T-helper 17 cell (primary cell): ENCODE data around the gene LPAR1. TPM values are rescaled to one million over a fixed set of nuclear protein-coding genes. Genes with fewer than 3 reads are reported as not detected.

Experiments used
- ATAC-seq: fragments of 150-1000 bp; cut with Tn5 transposase; 2 replicates; pipeline ENCODE4 v1.10.0; 2021; ENCODE audit warnings: mild to moderate bottlenecking, moderate library complexity
- DNase-seq, 3 donors: peaks; one replicate each; pipeline versions ENCODE4 v3.0.0 to v3.0.0-alpha.2; 2020 to 2021
- H3K9me3 ChIP-seq: one replicate; pipeline ENCODE4 v1.7.0; 2013; ENCODE audit warnings: low read length, mild to moderate bottlenecking; ENCODE audit not compliant: control insufficient read depth, poor library complexity, severe bottlenecking
- H3K27ac Mint-ChIP-seq: one replicate; pipeline ENCODE4 v1.8.0; 2022; ENCODE audit warnings: mild to moderate bottlenecking, moderate library complexity, mixed read lengths
- H3K27me3 Mint-ChIP-seq: one replicate; pipeline ENCODE4 v1.8.0; 2022; ENCODE audit warnings: mixed read lengths
- H3K36me3 Mint-ChIP-seq: one replicate; pipeline ENCODE4 v1.8.0; 2022; ENCODE audit warnings: low read depth, mixed read lengths
- H3K4me1 Mint-ChIP-seq: one replicate; pipeline ENCODE4 v1.8.0; 2022; ENCODE audit warnings: mild to moderate bottlenecking, mixed read lengths
- H3K4me3 Mint-ChIP-seq: one replicate; pipeline ENCODE4 v1.8.0; 2022; ENCODE audit warnings: mild to moderate bottlenecking, moderate library complexity, mixed read lengths
- total RNA-seq, 4 donors: library from RNA in 2 of 4; stranded (reverse) in 2 of 4; gene quantifications; one replicate each; pipeline ENCODE4 v1.2.3 and lab custom pipeline; 2022 to 2026

LPAR1 gene
- total RNA-seq, 2 donors from 2014 or later: not detected

DNA sequence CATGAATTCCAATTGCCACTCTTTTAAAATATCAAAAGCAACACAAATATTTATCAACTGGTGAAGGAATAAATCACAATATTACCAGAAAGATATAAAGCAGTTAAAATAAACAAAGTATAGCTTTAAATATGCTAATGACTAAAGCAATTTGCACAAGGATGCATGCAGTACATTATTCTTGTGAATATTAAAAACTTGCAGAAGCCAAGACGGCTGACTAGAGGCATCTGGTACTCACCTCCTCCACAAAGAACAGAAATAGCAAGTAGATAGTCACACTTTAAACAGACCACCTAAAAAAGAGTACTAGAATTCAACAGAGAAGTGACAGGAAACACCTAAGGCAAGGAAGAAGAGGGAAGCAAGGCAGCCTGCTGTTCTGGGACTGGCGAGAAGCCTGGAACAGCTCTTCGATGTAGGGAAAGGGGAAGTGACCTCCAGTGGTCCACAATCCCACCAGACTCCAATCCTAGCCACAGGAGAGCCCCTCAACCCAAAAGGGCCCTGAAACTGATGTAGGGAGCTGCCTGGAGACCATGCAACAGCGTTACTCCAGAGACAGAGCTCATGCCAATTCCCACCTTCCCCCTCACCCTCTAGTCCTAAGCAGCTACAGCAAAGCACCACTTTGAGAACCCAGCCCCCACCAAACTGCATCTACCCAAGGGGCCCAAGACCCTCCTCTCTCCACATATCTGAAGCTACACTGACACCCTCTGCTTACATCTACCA lies 86.3 kb downstream of the LPAR1 start:
- H3K4me1 Mint-ChIP-seq: no peaks in the 10 kb centered on the region
- no peak overlapping the region for H3K27ac Mint-ChIP-seq
- H3K4me3 Mint-ChIP-seq: no peak overlapping the region
- no peaks in the 10 kb centered on the region for H3K27me3 Mint-ChIP-seq
- DNase-seq (no peak), ATAC-seq (no peak)
- no peaks in the 10 kb centered on the region for H3K9me3 ChIP-seq
- H3K36me3 Mint-ChIP-seq: no peaks in the 10 kb centered on the region

DNA sequence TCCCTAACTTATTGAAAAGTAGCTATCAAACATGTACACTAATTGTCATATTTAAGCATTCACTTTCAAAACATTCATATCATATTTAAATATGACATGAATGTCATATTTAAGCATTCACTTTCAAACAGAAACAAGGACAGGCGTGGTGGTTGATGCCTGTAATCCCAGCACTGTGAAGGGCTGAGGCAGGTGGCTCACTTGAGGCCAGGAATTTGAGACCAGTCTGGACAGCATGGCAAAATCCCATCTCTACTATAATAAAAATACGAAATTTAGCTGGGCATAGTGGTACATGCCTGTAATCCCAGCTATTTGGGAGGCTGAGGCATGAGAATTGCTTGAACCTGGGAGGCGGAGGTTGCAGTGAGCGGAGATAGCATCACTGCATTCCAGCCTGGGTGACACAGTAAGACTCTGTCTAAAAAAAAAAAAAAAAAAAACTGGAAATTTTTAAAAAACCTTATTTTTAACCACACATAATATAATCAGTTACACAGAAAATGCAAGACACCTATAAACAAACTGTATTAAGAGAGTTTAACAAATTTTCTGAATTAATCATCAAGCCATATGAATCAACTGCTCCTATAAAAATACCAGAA lies 88.1 kb downstream of the LPAR1 start:
- no peaks in the 10 kb centered on the region for H3K27me3 Mint-ChIP-seq
- DNase-seq: no peak
- no peaks in the 10 kb centered on the region for H3K4me1 Mint-ChIP-seq
- no peak for ATAC-seq
- no peak overlapping the region for H3K27ac Mint-ChIP-seq
- H3K36me3 Mint-ChIP-seq: no peaks in the 10 kb centered on the region
- no peaks in the 10 kb centered on the region for H3K9me3 ChIP-seq
- no peak overlapping the region for H3K4me3 Mint-ChIP-seq

GRCh38 chr9:110949081-110949480 lies 89.2 kb downstream of the LPAR1 start:
- no peak overlapping the region for H3K4me3 Mint-ChIP-seq
- H3K4me1 Mint-ChIP-seq: no peaks in the 10 kb centered on the region
- DNase-seq: no peak
- no peak overlapping the region for H3K27ac Mint-ChIP-seq
- no peak for ATAC-seq
- no peaks in the 10 kb centered on the region for H3K27me3 Mint-ChIP-seq
- H3K36me3 Mint-ChIP-seq: no peaks in the 10 kb centered on the region
- no peaks in the 10 kb centered on the region for H3K9me3 ChIP-seq

GRCh38 chr9:110947491-110948044 lies 90.7 kb downstream of the LPAR1 start:
- H3K27me3 Mint-ChIP-seq: no peaks in the 10 kb centered on the region
- no peak for DNase-seq
- no peak overlapping the region for H3K27ac Mint-ChIP-seq
- no peak for ATAC-seq
- H3K4me1 Mint-ChIP-seq: no peaks in the 10 kb centered on the region
- no peaks in the 10 kb centered on the region for H3K9me3 ChIP-seq
- no peak overlapping the region for H3K4me3 Mint-ChIP-seq
- no peaks in the 10 kb centered on the region for H3K36me3 Mint-ChIP-seq

DNA sequence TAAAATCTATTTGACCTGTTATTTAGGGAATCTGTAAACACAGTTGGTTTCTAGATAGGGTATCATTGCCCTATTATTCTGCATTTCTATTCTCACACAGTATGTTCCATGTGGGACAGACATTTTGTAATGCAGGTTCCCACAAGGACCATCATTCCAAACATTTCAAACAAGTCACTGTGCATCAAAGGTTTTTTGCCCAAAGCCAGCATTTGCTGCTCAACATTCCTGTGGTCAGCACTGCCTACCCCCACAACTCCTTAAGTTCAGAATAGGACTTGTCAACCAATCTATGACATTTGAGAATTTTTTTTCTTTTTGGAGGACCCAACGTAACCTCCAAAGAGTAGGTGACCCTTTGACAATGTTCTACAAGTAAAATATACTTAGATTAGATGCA lies 95.7 kb downstream of the LPAR1 start:
- no peaks in the 10 kb centered on the region for H3K27me3 Mint-ChIP-seq
- no peak for ATAC-seq

DNA sequence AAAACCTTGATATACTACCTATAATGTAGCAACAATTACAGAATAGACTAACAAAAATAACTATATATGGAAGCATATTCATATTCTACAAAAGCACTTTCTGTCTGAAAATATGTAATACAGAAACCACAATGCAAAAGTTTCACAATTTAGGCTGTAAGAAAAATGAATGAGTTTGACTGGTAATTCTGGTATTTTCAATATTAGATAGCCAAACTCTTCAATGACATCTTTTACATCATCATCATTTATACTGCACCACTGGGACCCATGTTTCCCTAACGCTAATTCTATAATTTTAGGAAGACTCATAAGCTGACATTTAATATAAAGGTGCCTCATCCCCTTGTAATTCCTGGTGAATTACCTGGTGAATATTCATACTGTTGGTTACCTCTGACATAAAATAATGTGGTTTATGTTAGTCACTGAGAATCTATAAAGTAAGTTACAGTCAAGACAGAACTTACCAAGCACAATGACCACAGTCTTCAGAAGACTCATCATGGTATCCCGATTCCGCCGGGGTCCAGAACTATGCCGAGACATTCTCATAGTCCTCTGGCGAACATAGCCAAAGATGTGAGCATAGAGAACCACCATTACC lies 97.2 kb downstream of the LPAR1 start:
- Mint-ChIP-seq H3K27me3 (no peaks in the 10 kb centered on the region), H3K4me3 (no peak overlapping the region), H3K4me1 (no peaks in the 10 kb centered on the region), H3K27ac (no peak overlapping the region), H3K36me3 (no peaks in the 10 kb centered on the region)
- no peak for ATAC-seq
- DNase-seq: no peak
- no peaks in the 10 kb centered on the region for H3K9me3 ChIP-seq

More for the DNA sequence above, 95.7 kb downstream of the LPAR1 start:
- DNase-seq: no peak
- Mint-ChIP-seq H3K4me3 (no peak overlapping the region), H3K36me3 (no peaks in the 10 kb centered on the region), H3K27ac (no peak overlapping the region), H3K4me1 (no peaks in the 10 kb centered on the region)
- no peaks in the 10 kb centered on the region for H3K9me3 ChIP-seq

- DNase-seq (no peak), ATAC-seq (no peak)
- H3K36me3 Mint-ChIP-seq: no peaks in the 10 kb centered on the region
- no peaks in the 10 kb centered on the region for H3K4me1 Mint-ChIP-seq
- no peaks in the 10 kb centered on the region for H3K9me3 ChIP-seq
- H3K27ac Mint-ChIP-seq: no peak overlapping the region
- no peaks in the 10 kb centered on the region for H3K27me3 Mint-ChIP-seq
- H3K4me3 Mint-ChIP-seq: no peak overlapping the region
Measured at GRCh38 chr9:110939573-110939972, 98.7 kb downstream of the LPAR1 start.

DNA sequence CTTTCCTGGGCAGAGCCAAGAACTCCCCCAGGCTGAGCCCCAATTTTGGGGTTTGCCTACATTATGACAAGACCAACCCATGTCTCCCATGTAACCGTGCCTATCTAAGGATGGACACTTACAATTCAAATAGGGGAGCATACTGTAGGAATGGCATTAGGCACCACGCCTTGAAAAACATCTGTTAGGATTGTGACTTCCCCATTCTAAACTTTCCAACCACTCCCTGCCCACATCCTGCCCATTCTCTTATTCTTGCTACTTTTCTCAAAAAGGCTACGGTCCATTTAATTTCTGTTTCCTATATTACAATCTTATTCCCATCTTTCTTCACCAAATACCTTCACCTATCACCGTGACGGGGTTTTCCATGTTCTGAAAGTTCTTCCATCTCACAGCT lies 99.2 kb downstream of the LPAR1 start:
- no peaks in the 10 kb centered on the region for H3K27me3 Mint-ChIP-seq
- ATAC-seq: no peak
- DNase-seq: no peak

GRCh38 chr9:110938242-110938641 lies 100.0 kb downstream of the LPAR1 start:
- H3K27me3 Mint-ChIP-seq: no peaks in the 10 kb centered on the region
- H3K4me1 Mint-ChIP-seq: no peaks in the 10 kb centered on the region
- DNase-seq (no peak), ATAC-seq (no peak)
- no peak overlapping the region for H3K4me3 Mint-ChIP-seq
- H3K27ac Mint-ChIP-seq: no peak overlapping the region
- no peaks in the 10 kb centered on the region for H3K36me3 Mint-ChIP-seq
- no peaks in the 10 kb centered on the region for H3K9me3 ChIP-seq

More for the DNA sequence above, 99.2 kb downstream of the LPAR1 start:
- Mint-ChIP-seq H3K27ac (no peak overlapping the region), H3K36me3 (no peaks in the 10 kb centered on the region), H3K4me1 (no peaks in the 10 kb centered on the region), H3K4me3 (no peak overlapping the region)
- no peaks in the 10 kb centered on the region for H3K9me3 ChIP-seq

- H3K4me3 Mint-ChIP-seq: no peak overlapping the region
- DNase-seq: no peak
- ATAC-seq: no peak
- no peaks in the 10 kb centered on the region for H3K36me3 Mint-ChIP-seq
- no peak overlapping the region for H3K27ac Mint-ChIP-seq
- no peaks in the 10 kb centered on the region for H3K27me3 Mint-ChIP-seq
- H3K9me3 ChIP-seq: no peaks in the 10 kb centered on the region
- H3K4me1 Mint-ChIP-seq: no peaks in the 10 kb centered on the region
Measured at GRCh38 chr9:110936719-110937452, 101.4 kb downstream of the LPAR1 start.

DNA sequence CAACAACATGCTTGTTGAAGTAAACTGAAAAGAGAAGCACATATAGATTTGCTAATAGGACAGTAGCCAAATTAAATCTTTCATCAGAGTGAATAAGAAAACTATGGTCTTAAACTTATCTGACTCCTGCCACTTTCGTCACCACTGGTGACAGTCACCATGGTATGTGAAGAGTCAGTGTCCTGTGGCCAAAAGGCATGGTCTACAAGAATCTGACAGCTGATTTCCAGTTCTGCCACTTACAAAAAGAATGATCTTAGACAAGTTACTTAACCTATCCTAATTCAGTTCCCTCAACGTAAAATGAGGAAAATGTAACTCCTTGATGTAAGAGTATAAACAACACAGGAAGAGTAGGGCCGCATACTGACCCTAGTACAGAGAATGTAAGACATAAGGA lies 102.0 kb downstream of the LPAR1 start:
- no peak overlapping the region for H3K27ac Mint-ChIP-seq
- no peak overlapping the region for H3K4me3 Mint-ChIP-seq
- no peak for ATAC-seq
- DNase-seq: no peak
- no peaks in the 10 kb centered on the region for H3K36me3 Mint-ChIP-seq
- no peaks in the 10 kb centered on the region for H3K4me1 Mint-ChIP-seq
- no peaks in the 10 kb centered on the region for H3K9me3 ChIP-seq
- no peaks in the 10 kb centered on the region for H3K27me3 Mint-ChIP-seq

GRCh38 chr9:110935829-110936228 lies 102.4 kb downstream of the LPAR1 start:
- Mint-ChIP-seq H3K27ac (no peak overlapping the region), H3K4me3 (no peak overlapping the region), H3K27me3 (no peaks in the 10 kb centered on the region), H3K4me1 (no peaks in the 10 kb centered on the region), H3K36me3 (no peaks in the 10 kb centered on the region)
- no peaks in the 10 kb centered on the region for H3K9me3 ChIP-seq
- no peak for DNase-seq
- no peak for ATAC-seq

- no peaks in the 10 kb centered on the region for H3K4me1 Mint-ChIP-seq
- no peaks in the 10 kb centered on the region for H3K36me3 Mint-ChIP-seq
- DNase-seq (no peak), ATAC-seq (no peak)
- H3K27ac Mint-ChIP-seq: no peak overlapping the region
- no peaks in the 10 kb centered on the region for H3K27me3 Mint-ChIP-seq
- no peak overlapping the region for H3K4me3 Mint-ChIP-seq
- no peaks in the 10 kb centered on the region for H3K9me3 ChIP-seq
Measured at GRCh38 chr9:110933350-110934001, 104.8 kb downstream of the LPAR1 start.
